PC-3 (cell line): ENCODE results near the gene MDP1. TPM values are rescaled to one million over a fixed set of nuclear protein-coding genes. Genes with fewer than 3 reads are reported as not detected.

Experiments
- ATAC-seq: fragments of 200-7000 bp; cut with Tn5 transposase; 2 replicates; pipeline ENCODE4 v1.9.1; 2020; ENCODE audit warnings: mild to moderate bottlenecking, moderate library complexity
- BruUV-seq: library from RNA; stranded (reverse); fragments of 400-500 nt; replicated peaks from 2 replicates; lab custom pipeline; 2021; lab: Mats Ljungman, UMichigan
- CTCF ChIA-PET: fragments of 300-600 bp; sonication (Branson Sonifier 250); formaldehyde crosslinking; loops from one replicate; lab custom pipeline; 2022; ENCODE audit warnings: antibody characterized with exemption; lab: Charles Lee
- POLR2A ChIA-PET: fragments of 300-600 bp; sonication (Branson Sonifier 250); formaldehyde crosslinking; loops from one replicate; lab custom pipeline; 2022; ENCODE audit warnings: antibody characterized with exemption; ENCODE audit not compliant: unreplicated experiment; lab: Charles Lee
- DNase-seq: peaks from one replicate; pipeline ENCODE4 v3.0.0-alpha.2; 2015
- H2AFZ ChIP-seq: fragments of 300-600 bp; sonication (generic); 2 replicates; pipeline ENCODE4 v1.6.0; 2016; ENCODE audit warnings: antibody characterized with exemption, low read length
- H3F3A ChIP-seq: fragments of 300-600 bp; sonication (generic); one replicate; pipeline ENCODE4 v1.6.0; 2017; ENCODE audit warnings: antibody characterized with exemption, low read length, control low read depth, mild to moderate bottlenecking; ENCODE audit not compliant: unreplicated experiment
- H3K27ac ChIP-seq: fragments of 300-600 bp; sonication (generic); 2 replicates; pipeline ENCODE4 v1.5.1; 2016; ENCODE audit warnings: mild to moderate bottlenecking, low read length
- H3K27me3 ChIP-seq: fragments of 300-600 bp; sonication (generic); 2 replicates; pipeline ENCODE4 v1.6.1; 2016; ENCODE audit warnings: low read length, mixed read lengths
- H3K36me3 ChIP-seq: fragments of 300-600 bp; sonication (generic); 2 replicates; pipeline ENCODE4 v1.6.1; 2016; ENCODE audit warnings: low read depth, mixed run types, low read length, mixed read lengths
- H3K4me1 ChIP-seq: fragments of 300-600 bp; sonication (generic); 2 replicates; pipeline ENCODE4 v1.5.1; 2016; ENCODE audit warnings: low read length; ENCODE audit not compliant: insufficient read depth
- H3K4me2 ChIP-seq: fragments of 300-600 bp; sonication (generic); 2 replicates; pipeline ENCODE4 v1.6.0; 2016; ENCODE audit warnings: low read length
- H3K4me3 ChIP-seq: fragments of 300-600 bp; sonication (generic); 2 replicates; pipeline ENCODE4 v1.5.1; 2016; ENCODE audit warnings: mild to moderate bottlenecking, low read length, mixed read lengths
- H3K79me2 ChIP-seq: fragments of 300-600 bp; sonication (generic); 2 replicates; pipeline ENCODE4 v1.6.1; 2017; ENCODE audit warnings: low read length, mixed read lengths
- H3K9ac ChIP-seq: fragments of 300-600 bp; sonication (generic); 2 replicates; pipeline ENCODE4 v1.6.0; 2016; ENCODE audit warnings: mild to moderate bottlenecking, low read length
- H3K9me2 ChIP-seq: fragments of 300-600 bp; sonication (generic); replicated peaks from 2 replicates; pipeline ENCODE4 v1.6.1; 2016; ENCODE audit warnings: mixed run types, low read length, mixed read lengths
- H3K9me3 ChIP-seq: fragments of 300-600 bp; sonication (generic); 2 replicates; pipeline ENCODE4 v1.6.1; 2016; ENCODE audit warnings: low read length, mixed read lengths
- H4K20me1 ChIP-seq: fragments of 300-600 bp; sonication (generic); 2 replicates; pipeline ENCODE4 v1.6.1; 2016; ENCODE audit warnings: low read length, mixed read lengths
- EZH2 ChIP-seq: fragments of 300-600 bp; sonication (generic); IDR thresholded peaks from one replicate; pipeline ENCODE4 v1.6.1; 2017; ENCODE audit warnings: antibody characterized with exemption, mild to moderate bottlenecking, low read length; ENCODE audit not compliant: unreplicated experiment
- EZH2phosphoT487 ChIP-seq: fragments of 300-600 bp; sonication (generic); IDR thresholded peaks from 2 replicates; pipeline ENCODE4 v1.6.1; 2018; ENCODE audit warnings: mild to moderate bottlenecking, antibody characterized with exemption, low read length, borderline replicate concordance
- intact Hi-C: fragments of 100-400 bp; cut with micrococcal nuclease; formaldehyde crosslinking; loops from 2 replicates; pipeline ENCODE4 v1.9.0; 2023
- total RNA-seq: library from RNA; depleted of rRNA; stranded (reverse); fragments of >200 nt; gene quantifications from 2 replicates; pipeline ENCODE4 v1.2.3, GENCODE V29; 2014
- TF ChIP-seq, protein P1 (sequence below): fragments of 300-600 bp; sonication (generic); conservative IDR thresholded peaks from 2 replicates; pipeline ENCODE4 v1.5.1; 2017; ENCODE audit warnings: antibody characterized with exemption, low read depth, mild to moderate bottlenecking, low read length

The MDP1 gene
- total RNA-seq, 1 experiment from 2014 or later = 23.5 TPM

DNA sequence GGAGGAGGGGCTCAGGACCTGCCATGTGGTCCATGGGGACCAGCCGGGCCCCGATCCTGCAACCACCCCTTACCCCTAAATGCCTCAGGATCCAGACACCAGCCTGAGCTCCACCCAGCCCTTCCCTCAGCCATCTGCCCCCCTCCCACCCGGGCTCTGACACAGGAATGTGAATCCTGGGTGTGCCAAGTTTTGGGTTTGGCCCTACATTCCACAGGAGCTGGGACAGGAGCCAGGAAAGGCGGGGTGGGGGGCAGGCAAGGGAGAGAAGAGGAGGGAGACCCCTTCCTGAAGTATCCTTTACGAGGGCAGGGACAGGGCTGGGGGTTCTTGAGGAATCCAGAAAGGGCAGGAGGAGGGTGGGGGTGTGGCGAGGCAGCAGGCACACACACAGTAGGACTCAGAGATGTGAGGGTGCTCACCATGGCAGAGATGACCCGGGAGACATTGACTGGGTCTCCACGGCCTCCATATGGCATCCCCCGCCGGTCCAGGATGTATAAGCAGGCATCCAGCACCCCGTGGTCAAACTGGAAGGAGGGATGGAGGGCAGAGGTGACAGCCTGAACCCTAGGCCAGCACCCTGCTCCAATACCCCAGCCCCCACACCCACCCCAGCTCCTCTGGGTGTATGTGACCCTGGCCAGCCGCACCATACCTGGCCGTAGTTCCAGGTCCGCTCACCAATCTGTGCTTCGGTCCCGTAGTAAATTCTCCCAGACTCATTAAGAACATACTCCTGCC, 43.6 kb upstream of the MDP1 start:
- H3K9ac ChIP-seq = no peak overlapping the region
- intact Hi-C loops = no loop called here
- DNase-seq (peak; percentile 56), ATAC-seq (peak; percentile 66)
- H3K27me3 ChIP-seq = no peaks in the 10 kb centered on the region
- H4K20me1 ChIP-seq = no peaks in the 10 kb centered on the region
- H3K4me2 ChIP-seq = no peak overlapping the region
- TF ChIP-seq EZH2 (no peak), EZH2phosphoT487 (no peak)
- TF ChIP-seq, protein P1, sequence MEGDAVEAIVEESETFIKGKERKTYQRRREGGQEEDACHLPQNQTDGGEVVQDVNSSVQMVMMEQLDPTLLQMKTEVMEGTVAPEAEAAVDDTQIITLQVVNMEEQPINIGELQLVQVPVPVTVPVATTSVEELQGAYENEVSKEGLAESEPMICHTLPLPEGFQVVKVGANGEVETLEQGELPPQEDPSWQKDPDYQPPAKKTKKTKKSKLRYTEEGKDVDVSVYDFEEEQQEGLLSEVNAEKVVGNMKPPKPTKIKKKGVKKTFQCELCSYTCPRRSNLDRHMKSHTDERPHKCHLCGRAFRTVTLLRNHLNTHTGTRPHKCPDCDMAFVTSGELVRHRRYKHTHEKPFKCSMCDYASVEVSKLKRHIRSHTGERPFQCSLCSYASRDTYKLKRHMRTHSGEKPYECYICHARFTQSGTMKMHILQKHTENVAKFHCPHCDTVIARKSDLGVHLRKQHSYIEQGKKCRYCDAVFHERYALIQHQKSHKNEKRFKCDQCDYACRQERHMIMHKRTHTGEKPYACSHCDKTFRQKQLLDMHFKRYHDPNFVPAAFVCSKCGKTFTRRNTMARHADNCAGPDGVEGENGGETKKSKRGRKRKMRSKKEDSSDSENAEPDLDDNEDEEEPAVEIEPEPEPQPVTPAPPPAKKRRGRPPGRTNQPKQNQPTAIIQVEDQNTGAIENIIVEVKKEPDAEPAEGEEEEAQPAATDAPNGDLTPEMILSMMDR = no peak
- no peak overlapping the region for H3K27ac ChIP-seq
- no peaks in the 10 kb centered on the region for H3K9me2 ChIP-seq
- H3F3A ChIP-seq = no peaks in the 10 kb centered on the region
- no peaks in the 10 kb centered on the region for H3K36me3 ChIP-seq
- peaks cover 8% of the 10 kb centered on the region; the same call in 1 of the 2 replicates for H3K4me1 ChIP-seq
- ChIA-PET CTCF (no interaction called here), POLR2A (interaction anchor here (0.6 kb wide), 1 partner anchor 12 kb away, joined by 6 read pairs; the partner anchor contains the start of gene RABGGTA)
- no peak overlapping the region for H2AFZ ChIP-seq
- no TSS peak for BruUV-seq
- no peaks in the 10 kb centered on the region for H3K9me3 ChIP-seq
- no peaks in the 10 kb centered on the region for H3K79me2 ChIP-seq
- H3K4me3 ChIP-seq = no peak overlapping the region

DNA sequence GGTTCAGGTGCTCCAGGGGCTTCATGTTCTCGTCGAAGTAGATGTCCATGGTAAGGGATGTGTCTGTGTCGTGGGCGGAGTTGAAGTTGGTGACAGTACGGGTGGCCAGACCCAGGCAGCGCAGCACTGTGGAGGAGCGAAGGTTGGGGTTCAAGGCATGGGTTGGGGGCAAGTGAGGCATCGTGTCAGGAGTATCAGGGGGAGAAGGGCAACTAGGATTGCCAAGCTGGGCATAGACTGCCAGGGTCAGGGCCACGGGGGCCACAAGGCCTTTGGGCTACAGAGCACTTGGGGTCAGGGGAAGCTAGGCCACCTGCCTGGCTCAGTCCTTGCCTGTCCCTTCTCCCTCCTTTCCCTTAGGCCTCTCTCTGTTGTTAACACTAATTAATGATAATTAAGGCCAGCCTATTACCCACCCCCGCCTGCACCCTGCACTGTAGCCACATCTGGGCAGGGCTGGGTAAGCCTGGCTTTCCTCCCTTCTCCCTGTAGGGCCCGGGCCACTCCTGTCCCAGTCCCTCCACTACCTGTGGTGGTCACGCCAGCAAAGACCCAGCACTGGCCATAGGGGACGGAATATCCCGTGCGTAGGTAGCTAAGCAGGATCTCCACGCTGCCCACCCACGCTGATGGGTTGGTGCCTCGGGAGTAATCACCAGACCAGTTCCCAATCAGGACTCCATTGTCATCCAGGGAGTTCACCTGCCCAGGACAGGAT, 42.8 kb upstream of the MDP1 start:
- DNase-seq (no peak), ATAC-seq (no peak)
- Histone ChIP-seq H3K9ac (no peak overlapping the region), H3K36me3 (no peaks in the 10 kb centered on the region), H3K9me2 (no peaks in the 10 kb centered on the region), H3K9me3 (no peaks in the 10 kb centered on the region), H3K27me3 (no peaks in the 10 kb centered on the region), H3F3A (no peaks in the 10 kb centered on the region), H2AFZ (no peak overlapping the region), H3K79me2 (no peaks in the 10 kb centered on the region), H3K4me1 (peaks cover 8% of the 10 kb centered on the region; the same call in 1 of the 2 replicates), H3K4me3 (no peak overlapping the region), H3K27ac (no peak overlapping the region), H3K4me2 (no peak overlapping the region), H4K20me1 (no peaks in the 10 kb centered on the region)
- BruUV-seq = no TSS peak
- intact Hi-C loops = no loop called here
- CTCF ChIA-PET = no interaction called here
- TF ChIP-seq, protein P1 = no peak
- TF ChIP-seq EZH2phosphoT487 (no peak), EZH2 (no peak)
- POLR2A ChIA-PET = no interaction called here
